Inflammatory macrophage (primary cell): ENCODE results near the gene DPYD.
"Not testable (repeated sequence)": the region's sequence is repeated elsewhere in the genome, so short reads cannot be mapped to it uniquely, and the experiment has no call there.

Experiments
- DNase-seq, 2 donors: peaks; one replicate each; pipeline ENCODE4 v3.0.0-alpha.2; 2020 to 2022

DPYD gene

DNA sequence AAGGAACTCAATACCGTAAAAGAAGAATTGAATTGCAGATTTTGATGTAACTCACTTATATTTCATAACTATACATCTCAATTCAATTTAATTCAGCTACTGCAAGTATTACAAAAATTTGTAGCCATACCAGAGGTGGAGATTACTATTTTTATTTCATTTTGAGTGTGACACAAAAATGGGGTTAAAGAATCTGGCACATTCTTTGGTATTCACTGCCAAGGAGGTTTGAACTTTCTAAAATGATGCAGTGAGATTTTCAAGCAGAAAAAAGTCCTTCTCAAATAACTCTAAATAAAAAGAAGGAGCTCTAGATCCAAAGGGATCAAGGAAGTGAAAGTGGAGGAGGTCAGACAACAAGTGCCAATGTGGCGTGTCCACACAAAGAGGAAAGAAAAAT, 569.0 kb downstream of the DPYD start:
- peak in 1 of 2 donors; percentile 33 for DNase-seq

DNA sequence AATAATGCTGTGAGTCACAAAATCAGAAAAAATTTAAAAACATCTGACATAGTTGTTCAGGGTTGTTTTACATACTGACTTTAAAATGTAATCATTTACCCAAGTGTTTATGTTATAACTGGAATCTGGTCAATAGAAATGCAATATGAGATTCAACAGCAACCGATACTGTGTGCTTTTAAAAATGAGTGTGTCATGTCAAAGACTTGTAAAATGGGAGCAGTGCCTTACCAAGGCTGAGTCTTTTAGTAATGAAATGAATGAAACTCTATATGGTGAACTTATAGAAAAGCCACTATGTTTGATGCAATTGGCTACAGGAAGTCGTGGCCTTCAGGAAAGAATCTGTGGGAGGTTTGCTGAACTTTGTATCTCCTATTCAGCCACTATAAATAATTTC, 570.2 kb downstream of the DPYD start:
- DNase-seq, result peak; percentile 37 to 40

DNA sequence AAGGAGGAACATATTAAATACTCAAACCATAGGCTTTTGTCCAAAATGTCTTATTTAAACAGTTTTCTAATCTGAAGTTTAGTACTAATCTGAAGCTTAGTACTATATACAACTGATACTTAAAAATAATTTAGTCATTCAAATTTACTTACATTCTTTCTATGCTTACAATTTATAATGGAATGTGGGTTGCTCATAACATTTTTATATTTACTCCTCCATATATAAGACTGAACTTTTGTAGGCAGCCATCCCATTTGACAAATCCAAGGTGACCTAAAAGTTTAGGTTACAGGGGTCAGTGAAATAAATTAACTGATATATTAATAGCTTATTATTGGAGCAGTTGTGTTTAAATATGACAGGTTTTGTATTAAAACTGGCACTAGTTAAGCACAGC, 570.6 kb downstream of the DPYD start:
- no peak for DNase-seq

DNA sequence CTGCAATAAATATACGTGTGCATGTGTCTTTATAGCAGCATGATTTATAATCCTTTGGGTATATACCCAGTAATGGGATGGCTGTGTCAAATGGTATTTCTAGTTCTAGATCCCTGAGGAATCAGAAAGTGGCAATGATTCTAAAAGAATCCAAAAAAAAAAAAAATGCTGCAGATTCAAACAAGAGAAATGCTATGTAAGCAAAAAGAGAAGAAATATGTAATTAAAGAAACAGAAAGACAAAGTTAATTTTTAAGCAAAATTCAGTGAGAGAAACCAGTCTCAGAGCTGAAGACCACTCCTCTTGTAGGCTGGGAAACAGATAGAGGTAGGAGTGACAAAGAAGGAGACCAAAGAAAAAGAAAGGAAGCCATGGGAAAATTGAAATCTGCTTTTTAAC, 571.0 kb downstream of the DPYD start:
- DNase-seq, result not testable (repeated sequence)

DNA sequence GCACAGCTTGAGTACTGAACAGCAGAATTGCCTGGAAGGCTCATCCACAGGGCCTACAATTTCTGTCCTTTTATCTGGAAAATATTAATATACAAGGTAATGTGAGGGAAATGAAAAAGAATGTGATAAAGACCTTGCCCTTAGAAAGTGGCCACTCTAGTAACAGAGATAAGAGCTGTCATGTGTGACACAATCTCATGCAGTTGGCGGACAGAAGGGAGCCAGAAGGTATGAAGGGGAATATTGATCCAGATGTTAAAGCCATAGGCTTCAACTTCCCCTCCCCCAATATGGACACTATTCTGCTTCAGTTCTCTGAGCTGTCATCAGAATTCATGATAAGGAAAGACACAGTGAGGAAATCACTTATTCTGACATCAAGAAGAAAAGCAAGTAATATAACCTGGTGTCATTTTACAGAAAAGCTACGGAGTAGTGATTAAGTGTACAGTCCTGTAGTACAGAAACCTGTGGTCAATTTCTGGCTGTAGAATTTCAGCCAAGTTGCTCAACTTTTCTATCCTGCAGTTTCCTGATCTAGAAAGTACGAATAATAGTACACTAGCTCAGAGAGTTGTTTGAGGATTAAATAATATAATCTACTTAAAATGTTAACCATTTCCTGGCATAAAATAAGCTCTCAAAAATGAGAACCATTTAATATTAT, 572.1 kb downstream of the DPYD start:
- DNase-seq, result no peak

DNA sequence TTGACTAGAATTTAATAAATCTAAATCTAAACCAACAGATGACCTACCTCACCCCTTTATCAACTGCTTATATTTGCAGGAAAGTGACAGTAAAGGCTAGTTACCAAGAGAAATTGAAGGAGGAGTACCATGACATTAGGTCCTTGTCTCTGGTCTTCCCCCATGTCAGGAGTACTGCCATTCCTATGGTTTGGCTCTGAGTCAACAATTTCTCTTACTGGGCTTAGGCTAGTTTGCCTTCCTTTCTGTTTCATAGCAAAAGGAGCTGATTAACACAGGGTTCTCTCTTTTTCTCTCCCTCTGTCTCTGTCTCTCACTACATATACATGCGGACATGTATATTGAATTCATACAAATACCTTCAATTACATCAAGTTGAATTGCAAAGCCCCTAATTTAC, 579.9 kb downstream of the DPYD start:
- no peak for DNase-seq

DNA sequence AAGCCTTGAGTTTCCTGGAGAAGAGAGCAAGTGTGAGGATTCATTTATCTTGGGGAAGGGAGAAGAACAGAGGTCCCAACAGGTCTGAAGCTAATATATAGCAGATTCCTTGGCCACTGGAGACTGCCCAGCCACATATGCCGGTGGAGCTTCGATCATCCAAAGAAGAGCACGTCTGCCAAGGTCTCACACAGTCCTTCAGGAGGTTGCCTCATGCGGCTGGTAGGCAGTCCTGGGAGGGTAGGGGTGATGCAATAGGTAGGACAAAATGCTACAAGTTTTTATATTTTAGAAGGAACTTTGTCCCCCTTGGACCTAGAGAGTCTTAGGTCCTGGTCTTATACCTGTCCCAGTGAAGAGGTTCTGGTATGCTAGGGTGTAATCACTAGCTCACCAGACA, 582.5 kb downstream of the DPYD start:
- no peak for DNase-seq

DNA sequence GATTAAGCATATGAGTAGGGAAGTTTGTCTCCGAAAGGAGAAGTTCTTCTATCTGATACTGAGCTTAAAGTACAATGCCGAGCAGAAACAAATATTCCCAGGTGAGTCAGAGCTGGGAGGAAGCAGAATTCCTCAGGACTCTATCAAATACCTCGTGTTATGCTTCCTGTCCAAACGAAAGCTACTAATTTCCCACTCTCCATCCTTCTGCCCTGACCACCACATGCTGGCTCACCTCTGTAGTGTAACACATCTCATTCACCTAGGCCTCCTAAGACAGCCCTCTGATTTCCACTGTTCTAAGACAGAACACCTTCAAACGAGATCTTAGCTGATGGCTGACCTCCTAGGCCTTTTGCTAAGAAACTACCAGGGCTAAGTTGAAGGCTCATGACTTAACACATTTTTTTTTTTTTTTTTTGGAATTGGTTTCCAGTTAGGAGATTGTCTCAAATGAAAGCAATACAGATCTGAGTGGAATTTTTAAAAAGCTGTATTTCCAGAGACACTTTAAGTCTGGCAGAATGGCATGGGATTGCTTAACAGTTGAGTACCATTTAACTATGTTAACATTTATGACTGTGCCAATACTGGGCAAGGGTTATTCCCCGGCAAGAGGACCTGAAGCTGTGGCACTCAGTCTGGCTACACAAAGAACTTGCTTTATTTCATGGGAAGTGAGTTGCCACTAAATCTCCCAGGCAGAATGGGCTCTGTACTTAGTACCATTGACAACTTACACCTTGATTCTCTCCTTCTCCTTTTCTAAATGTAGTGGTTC, 583.4 kb downstream of the DPYD start:
- DNase-seq, result no peak

DNA sequence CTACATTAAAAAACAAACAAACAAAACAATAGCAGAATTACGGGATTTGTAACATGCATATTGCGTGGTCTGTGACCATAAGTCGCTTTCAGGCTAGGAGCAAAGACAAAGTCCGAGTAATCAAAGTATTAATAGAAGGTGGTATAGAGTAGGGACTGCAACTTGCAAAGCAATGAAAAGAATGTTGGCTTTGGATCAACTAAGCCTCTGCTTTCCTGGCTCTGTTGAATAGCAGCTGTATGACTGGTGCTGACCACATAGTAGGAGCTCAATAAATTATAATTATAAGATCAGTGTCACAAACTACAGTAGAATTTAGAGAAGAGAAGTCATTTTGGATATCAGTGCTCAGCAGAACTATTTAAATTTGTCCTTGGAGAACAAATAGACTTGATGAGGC, 586.4 kb downstream of the DPYD start:
- DNase-seq, result no peak

DNA sequence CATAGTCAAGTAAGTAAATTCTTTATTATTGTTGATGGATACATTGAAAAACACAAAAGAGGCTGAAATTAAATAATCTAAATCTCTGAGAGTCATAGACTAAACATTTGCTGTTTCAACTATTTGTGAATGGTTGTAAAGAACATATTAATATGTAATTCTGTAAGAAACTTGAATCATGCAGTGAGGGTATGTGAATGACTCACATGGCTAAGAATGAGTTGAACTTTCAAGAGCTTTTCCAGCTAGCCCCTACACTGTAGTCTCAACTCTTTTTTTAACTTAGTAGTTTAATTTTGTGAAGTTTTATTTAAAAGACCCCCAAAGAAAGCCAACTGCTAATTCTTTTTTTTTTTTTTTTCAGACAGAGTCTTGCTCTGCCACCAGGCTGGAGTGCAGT, 588.1 kb downstream of the DPYD start:
- no peak for DNase-seq

DNA sequence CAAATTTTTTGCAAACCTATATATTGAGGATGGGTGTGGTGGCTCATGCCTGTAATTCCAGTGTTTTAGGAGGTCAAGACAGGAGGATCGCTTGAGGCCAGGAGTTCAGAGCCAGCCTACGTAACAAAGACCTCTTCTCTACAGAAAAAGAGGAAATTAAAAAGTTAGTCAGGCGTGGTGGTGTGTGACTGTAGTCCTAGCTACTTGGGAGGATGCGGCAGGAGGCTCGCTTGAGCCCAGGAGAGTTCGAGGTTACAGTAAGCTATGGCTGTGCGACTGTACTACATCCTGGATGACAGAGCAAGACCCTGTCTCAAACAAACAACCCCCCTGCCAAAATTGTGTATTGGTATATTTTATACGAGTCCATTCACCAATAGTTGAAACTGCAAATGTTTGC, 589.7 kb downstream of the DPYD start:
- no peak for DNase-seq

DNA sequence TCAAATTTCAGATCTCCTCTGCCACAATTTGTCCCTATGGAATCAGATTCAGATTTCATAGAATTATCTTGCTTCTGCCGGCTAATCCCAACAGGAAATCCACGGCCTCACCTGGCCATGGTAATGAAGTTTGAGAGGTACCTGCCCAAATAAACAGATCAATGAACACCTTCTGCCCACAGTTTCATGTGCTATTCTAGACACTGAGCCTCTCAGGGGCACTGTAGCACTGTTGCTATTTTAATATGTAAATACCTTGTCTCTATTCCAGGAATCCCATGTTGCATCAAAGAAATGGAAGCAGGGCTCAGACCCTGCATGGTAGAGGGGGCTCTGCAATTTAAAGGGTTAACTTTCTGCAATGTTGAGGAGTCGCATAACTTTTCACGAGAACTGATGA, 606.1 kb downstream of the DPYD start:
- DNase-seq, result no peak

DNA sequence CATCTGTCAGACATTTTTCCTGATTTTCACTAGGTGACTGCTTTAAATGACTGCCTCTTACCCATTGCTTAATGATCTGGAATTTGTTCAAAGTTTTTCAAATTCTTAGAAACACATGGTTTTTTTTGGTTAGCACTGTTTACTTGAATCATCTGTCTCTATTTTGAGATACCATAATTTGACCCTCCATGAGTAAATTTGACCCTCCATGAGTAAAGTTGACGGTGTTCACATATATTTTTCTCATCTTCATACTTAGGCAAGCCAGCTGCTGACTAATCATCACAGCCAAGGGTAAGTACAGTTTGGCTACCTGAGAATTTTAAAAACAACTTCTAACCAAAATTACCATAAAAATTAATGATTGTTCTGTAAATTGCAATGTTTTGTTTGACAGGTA, 612.7 kb downstream of the DPYD start:
- DNase-seq, result no peak

DNA sequence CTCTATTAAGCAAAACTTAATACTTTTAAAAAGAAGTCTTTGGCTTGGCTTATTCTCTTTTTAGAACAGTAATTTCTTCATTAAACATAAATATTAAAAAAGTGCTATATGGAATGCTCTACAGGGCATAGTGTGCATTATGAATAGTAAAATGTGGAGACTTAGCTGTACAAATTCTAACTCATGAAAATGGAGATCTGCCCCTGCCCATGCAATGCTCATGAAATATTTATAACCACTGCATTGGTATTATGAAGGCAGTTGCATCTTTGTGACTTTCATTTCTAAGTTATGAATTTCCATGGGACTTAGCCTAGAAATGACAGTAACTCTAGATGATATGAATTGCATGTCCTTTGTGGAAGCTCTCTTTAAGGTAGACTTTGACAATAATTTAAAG, 613.3 kb downstream of the DPYD start:
- no peak for DNase-seq

DNA sequence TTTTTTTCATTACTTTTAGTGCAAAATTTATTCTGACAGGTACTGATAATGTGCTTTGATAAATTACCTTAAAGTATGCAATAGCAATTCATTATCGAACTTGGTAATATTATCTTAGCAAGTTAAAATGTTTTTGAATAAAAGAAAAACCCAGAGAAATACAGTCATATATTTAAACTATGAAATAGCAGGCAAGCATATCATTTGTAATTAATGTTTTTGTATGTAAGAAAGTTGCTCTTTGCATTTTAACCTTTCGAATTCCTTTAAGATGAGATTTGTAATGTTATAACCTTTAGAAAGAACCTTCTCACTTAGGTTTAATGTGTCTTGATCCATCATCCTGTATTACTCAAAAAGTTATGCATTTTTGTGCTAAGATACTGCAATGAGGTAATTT, 613.7 kb downstream of the DPYD start:
- DNase-seq, result no peak

DNA sequence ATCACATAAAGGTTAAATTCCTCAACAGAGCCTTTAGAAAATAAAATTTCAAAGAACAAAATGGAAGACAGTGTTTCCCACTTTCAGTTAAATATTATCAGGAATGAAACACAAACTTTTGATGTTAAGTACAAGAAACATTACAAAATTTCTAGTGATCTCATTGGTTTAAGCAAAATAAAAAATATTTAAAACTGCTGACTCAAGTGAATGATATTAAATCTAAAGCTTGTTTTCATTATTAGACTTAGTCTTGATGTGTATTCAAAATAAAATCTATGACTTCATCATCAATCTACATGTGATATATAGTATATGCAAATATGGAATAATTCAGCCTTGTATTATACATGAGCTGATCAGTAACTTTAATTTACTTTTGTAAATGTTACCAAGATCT, 614.3 kb downstream of the DPYD start:
- no peak for DNase-seq

DNA sequence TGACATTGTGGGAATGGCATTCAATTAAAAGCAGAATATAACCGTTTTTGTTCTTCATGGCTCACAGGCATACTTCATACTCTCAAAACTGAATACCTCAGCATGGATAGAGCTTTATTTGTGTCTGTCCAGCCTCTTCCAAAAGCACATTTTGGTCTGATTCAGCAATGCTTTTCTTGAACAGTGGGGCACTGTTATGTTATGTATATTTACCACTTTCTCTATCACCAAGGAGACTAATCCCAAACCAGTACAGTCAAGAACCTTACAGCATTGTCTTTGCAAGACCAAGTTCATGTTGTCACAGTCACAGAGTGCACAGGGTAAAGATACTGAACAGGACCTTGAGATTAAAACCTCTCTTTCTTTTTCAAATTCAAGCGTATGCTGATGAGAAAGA, 616.5 kb downstream of the DPYD start:
- DNase-seq, result no peak

DNA sequence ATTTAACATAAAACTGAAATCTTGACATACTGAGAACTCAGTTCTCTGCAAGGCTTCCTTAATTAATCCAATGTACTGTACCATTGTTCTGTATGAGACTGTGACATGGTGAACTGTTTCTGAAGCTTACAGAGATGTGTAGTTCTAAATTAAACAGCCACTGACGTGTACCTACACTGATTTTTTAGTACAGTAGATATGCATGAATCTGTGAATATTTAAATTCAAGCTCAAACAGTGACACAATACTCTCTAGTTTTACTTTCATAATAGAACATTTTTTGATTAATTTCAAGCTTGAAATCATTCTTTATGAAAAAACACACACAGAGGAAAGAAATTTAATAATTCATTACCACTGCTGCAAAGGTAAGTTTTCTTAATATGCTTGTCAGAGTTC, 621.9 kb downstream of the DPYD start:
- DNase-seq, result no peak

DNA sequence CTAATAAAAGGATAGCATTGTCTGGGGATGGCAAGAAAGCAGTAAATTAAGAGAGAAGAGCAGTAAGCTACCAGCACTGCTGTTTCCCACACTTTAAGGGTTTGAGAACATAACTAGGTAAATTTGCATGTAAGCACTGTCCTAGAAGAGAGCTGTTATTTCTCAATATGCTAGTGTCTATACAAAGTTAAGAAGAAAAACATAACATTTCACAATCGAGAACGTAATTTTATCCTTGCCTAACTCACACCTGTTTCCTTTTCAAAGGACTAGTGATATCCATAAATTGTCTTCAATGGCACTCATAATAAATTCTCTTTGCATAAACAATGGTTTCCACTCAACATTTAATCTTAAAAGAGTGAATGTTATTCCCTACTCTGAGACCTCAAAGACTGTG, 623.2 kb downstream of the DPYD start:
- no peak for DNase-seq

DNA sequence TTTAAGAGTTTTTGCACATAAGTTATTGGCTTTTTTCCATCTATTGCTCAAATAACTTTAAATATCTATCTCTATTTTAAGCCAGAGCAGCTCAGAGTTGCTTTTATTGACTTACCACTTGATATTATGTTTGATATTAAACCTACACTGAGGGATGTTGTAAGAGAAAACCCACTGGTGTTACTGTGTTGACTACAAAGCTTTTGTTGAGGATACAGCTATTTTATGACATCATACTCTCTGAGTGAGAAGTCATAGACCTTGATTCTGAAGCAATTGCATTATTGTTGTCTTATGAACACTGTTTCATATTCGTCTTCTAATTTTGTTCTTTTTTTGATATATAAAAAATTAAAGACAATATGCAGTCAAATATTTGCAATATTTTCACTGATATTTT, 638.9 kb downstream of the DPYD start:
- DNase-seq, result no peak

DNA sequence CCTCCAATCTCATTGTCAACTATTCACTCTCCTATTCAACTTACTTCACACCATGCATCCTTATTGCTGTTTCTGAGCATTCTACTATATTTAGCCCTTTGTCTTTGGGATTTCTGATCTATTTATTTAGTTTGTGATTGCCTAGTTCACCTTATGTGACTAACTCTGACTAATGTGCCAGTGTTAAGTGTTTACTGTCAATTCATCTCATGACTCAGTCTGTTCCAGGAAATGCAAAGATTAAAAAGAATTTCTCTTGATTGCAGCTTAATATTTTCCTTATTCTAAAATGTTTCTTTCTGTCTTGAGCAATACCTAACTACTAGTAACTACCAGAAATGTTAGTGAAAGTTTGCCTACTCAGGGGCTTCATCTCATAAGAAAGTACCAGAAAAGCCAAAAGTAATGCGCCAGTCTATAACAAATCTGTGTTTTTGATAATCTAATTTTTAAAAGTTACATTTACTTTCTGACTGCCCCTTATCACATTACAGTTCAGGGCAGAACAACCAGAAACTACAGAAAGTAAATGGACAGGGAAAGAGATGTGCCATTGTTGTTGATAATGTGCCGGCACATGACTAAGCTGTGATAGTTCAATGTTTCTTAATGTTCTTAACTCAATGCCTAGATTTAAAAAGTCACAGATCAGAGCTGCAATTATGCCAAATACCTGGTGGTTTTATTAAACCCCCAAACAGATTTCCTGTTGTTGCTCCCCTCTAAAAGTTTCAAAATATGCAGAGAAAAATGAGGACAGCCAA, 642.8 kb downstream of the DPYD start:
- no peak for DNase-seq

DNA sequence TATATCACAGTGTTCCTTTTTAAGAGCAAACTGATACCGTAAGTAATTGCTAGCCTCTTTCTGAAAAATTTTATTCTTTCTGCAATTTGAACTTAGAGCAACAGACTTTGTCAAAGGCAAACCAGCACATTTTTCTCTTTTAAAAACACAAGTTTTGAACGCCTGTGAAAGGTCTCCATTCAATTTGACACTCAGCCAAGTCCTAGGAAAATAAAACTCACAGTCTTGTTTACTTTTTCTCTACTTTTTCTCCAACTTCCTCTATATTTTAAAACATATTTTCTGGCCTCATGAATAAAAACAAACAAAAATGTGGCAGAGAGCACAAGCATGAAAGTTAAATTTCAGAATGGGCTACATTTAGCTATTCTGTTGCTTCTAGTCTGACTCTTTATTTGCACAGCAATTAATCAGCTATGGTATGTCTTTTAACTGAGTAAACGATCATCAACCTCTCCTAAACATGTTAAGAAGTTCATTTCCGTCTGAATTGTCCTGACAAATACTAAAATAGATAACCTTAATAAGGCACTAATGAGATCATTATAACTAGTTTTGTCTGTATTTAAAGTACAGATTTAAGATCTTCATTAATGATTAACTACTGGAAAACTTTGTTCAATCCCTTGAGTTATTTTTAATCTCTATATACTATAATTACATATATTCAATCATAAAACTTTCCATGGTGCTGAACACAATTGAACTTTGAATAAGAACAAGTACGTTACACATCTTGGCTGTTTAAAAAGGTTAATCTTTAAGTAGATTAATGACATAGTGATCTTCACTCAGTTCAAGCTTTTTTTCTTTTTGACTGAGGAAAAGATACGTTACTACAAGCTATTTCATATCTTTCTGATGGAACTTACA, 648.7 kb downstream of the DPYD start:
- DNase-seq, result no peak
